HG03442 (cell line): ENCODE measurements around the gene LUC7L.
"Not testable (repeated sequence)": the region's sequence is repeated elsewhere in the genome, so short reads cannot be mapped to it uniquely, and the experiment has no call there.

Experiments used
- ATAC-seq: cut with Tn5 transposase; IDR thresholded peaks from one replicate; pipeline ENCODE4 v1.9.1; 2021; ENCODE audit warnings: mild to moderate bottlenecking, moderate library complexity; ENCODE audit not compliant: unreplicated experiment

Gene LUC7L

GRCh38 chr16:183005-183404 lies 46.2 kb downstream of the LUC7L start:
- ATAC-seq = no peak

GRCh38 chr16:181565-182021 lies 47.7 kb downstream of the LUC7L start:
- ATAC-seq = no peak

- ATAC-seq = peak; percentile 50
Observed at GRCh38 chr16:180681-181564, 48.3 kb downstream of the LUC7L start.

GRCh38 chr16:180101-180675 lies 49.1 kb downstream of the LUC7L start, which contains the start of gene HBQ1:
Gene HBQ1, plus strand, starts transcription at chr16:180459. Its CDS starts 28 bp downstream, at chr16:180487.
- no peak for ATAC-seq

- no peak for ATAC-seq
Observed at GRCh38 chr16:179211-180092, 49.8 kb downstream of the LUC7L start.

GRCh38 chr16:178668-179015 lies 50.6 kb downstream of the LUC7L start:
- no peak for ATAC-seq

- ATAC-seq = no peak
Observed at GRCh38 chr16:177981-178667, 51.1 kb downstream of the LUC7L start.

GRCh38 chr16:177394-177822 lies 51.8 kb downstream of the LUC7L start:
- no peak for ATAC-seq

- not testable (repeated sequence) for ATAC-seq
Observed at GRCh38 chr16:176477-177382, 52.5 kb downstream of the LUC7L start, which contains the start of gene HBA1. Gene HBA1, plus strand, starts transcription at chr16:176680. Its CDS starts 37 bp downstream, at chr16:176717.

- not testable (repeated sequence) for ATAC-seq
Observed at GRCh38 chr16:176006-176405, 53.2 kb downstream of the LUC7L start.

- no peak for ATAC-seq
Observed at GRCh38 chr16:175011-175949, 54.0 kb downstream of the LUC7L start.

- ATAC-seq = not testable (repeated sequence)
Observed at GRCh38 chr16:173928-174769, 55.1 kb downstream of the LUC7L start.

- ATAC-seq = not testable (repeated sequence)
Observed at GRCh38 chr16:173211-173854, 55.9 kb downstream of the LUC7L start.

GRCh38 chr16:172374-172941 lies 56.8 kb downstream of the LUC7L start, which contains the start of gene HBA2:
Gene HBA2, plus strand, starts transcription at chr16:172876. Its CDS starts 37 bp downstream, at chr16:172913.
- ATAC-seq = not testable (repeated sequence)

- ATAC-seq = no peak
Observed at GRCh38 chr16:170788-171187, 58.5 kb downstream of the LUC7L start.

- not testable (repeated sequence) for ATAC-seq
Observed at GRCh38 chr16:170088-170507, 59.2 kb downstream of the LUC7L start.
